GM19240 (cell line): ENCODE results near the gene DDAH1.

Source experiments
- DNase-seq: peaks from one replicate; pipeline ENCODE4 v3.0.0; 2011; ENCODE audit warnings: low spot score; ENCODE audit not compliant: insufficient read length

DDAH1 gene

GRCh38 chr1:85330214-85330631 is 134.7 kb downstream of the DDAH1 start:
- DNase-seq, result no peak

- DNase-seq, result no peak
Measured at GRCh38 chr1:85328713-85329397, 136.1 kb downstream of the DDAH1 start.

GRCh38 chr1:85327759-85328158 is 137.2 kb downstream of the DDAH1 start:
- DNase-seq, result no peak

GRCh38 chr1:85326851-85327250 is 138.1 kb downstream of the DDAH1 start:
- no peak for DNase-seq

- no peak for DNase-seq
Measured at GRCh38 chr1:85326336-85326735, 138.6 kb downstream of the DDAH1 start.

GRCh38 chr1:85325920-85326319 is 139.0 kb downstream of the DDAH1 start:
- no peak for DNase-seq

- DNase-seq, result no peak
Measured at GRCh38 chr1:85323770-85324169, 141.2 kb downstream of the DDAH1 start.

GRCh38 chr1:85322655-85323054 is 142.3 kb downstream of the DDAH1 start:
- DNase-seq, result no peak

- DNase-seq, result no peak
Measured at GRCh38 chr1:85321237-85321964, 143.6 kb downstream of the DDAH1 start.

- DNase-seq, result no peak
Measured at GRCh38 chr1:85320371-85321131, 144.4 kb downstream of the DDAH1 start.

GRCh38 chr1:85319931-85320330 is 145.0 kb downstream of the DDAH1 start:
- no peak for DNase-seq

GRCh38 chr1:85319491-85319890 is 145.5 kb downstream of the DDAH1 start:
- no peak for DNase-seq

GRCh38 chr1:85318217-85318616 is 146.7 kb downstream of the DDAH1 start:
- DNase-seq, result no peak

- no peak for DNase-seq
Measured at GRCh38 chr1:85317560-85317959, 147.4 kb downstream of the DDAH1 start.

- no peak for DNase-seq
Measured at GRCh38 chr1:85316321-85316720, 148.6 kb downstream of the DDAH1 start.

- no peak for DNase-seq
Measured at GRCh38 chr1:85315789-85316188, 149.2 kb downstream of the DDAH1 start.

GRCh38 chr1:85314726-85315125 is 150.2 kb downstream of the DDAH1 start:
- DNase-seq, result no peak

GRCh38 chr1:85313888-85314696 is 150.9 kb downstream of the DDAH1 start:
- no peak for DNase-seq

- DNase-seq, result no peak
Measured at GRCh38 chr1:85311818-85312217, 153.1 kb downstream of the DDAH1 start.

GRCh38 chr1:85308833-85309350 is 156.1 kb downstream of the DDAH1 start:
- no peak for DNase-seq
